ENCODE measurements around the gene ENPP6. TPM values are rescaled to one million over a fixed set of nuclear protein-coding genes. Genes with fewer than 3 reads are reported as not detected.

ENPP6 gene
- polyA plus RNA-seq, 2 of the 4 experiments (the other 2 are of a cell fraction), result not detected

GRCh38 chr4:184165291-184165690 lies 52.4 kb downstream of the ENPP6 start:
- ATAC-seq (no peak), DNase-seq (ENCODE audit: low read depth in 1 of 2, low spot score in 1 of 2) (no peak), FAIRE-seq (no peak)
- no peaks in the 10 kb centered on the region for H3K9me3 ChIP-seq
- no peak overlapping the region for H3K27ac ChIP-seq
- WGBS (ENCODE audit: missing lambda C conversion rate), result 59% methylated on average over 8 of the region's 8 CpGs
- no peaks in the 10 kb centered on the region for H3K4me1 ChIP-seq
- ChIA-PET POLR2A (no interaction called here), CTCF (interaction anchor here (0.6 to 2.1 kb wide), 4 partner anchors 115 to 325 kb away, joined by 3 to 5 read pairs (median 4); no protein-coding TSS in a partner anchor)
- no peak overlapping the region for H3K4me3 ChIP-seq
- H3K4me2 ChIP-seq, result no peak overlapping the region
- TF ChIP-seq CHD2 (IDR thresholded peaks at IDR 0.05; ENCODE audit: low read length, partially characterized antibody) (no peak), GATA3 (IDR thresholded peaks at IDR 0.05; ENCODE audit: borderline replicate concordance) (peak; percentile 25; the same call in 1 of the 2 replicates)

GRCh38 chr4:184163813-184164212 lies 53.9 kb downstream of the ENPP6 start:
- POLR2A ChIA-PET, result no interaction called here
- Histone ChIP-seq H3K4me1 (no peaks in the 10 kb centered on the region), H3K4me3 (no peak overlapping the region), H3K27ac (no peak overlapping the region), H3K9me3 (no peaks in the 10 kb centered on the region), H3K4me2 (no peak overlapping the region)
- TF ChIP-seq SMC3 (IDR thresholded peaks at IDR 0.05) (peak; percentile 69), ATOH8 (CRISPR knock-in tag; IDR thresholded peaks at IDR 0.05; ENCODE audit: low read depth) (no peak), CTCF (IDR thresholded peaks at IDR 0.05) (peak; percentile 48), RAD21 (conservative IDR thresholded peaks at IDR 0.05 in 1 of 2, IDR thresholded peaks at IDR 0.05 in 1 of 2) (peak; percentile 73 to 79), TP53 (CRISPR knock-in tag; IDR thresholded peaks at IDR 0.05) (no peak)
- DNase-seq (ENCODE audit: low read depth in 1 of 2, low spot score in 1 of 2) (peak; percentile 41 to 60), ATAC-seq (peak; percentile 75 to 87; a peak in 5 of 6 replicates), FAIRE-seq (no peak)
- CTCF ChIA-PET, result interaction anchor here (0.5 to 2.1 kb wide), 4 partner anchors 264 to 482 kb away, joined by 3 to 11 read pairs (median 4); no protein-coding TSS in a partner anchor
- 9% methylated on average over 6 of the region's 8 CpGs for WGBS (ENCODE audit: missing lambda C conversion rate)

GRCh38 chr4:184162596-184162995 lies 55.1 kb downstream of the ENPP6 start:
- ChIA-PET POLR2A (no interaction called here), CTCF (no interaction called here)
- H3K4me3 ChIP-seq, result no peak overlapping the region
- no peak for DNase-seq (ENCODE audit: low read depth in 1 of 2, low spot score in 1 of 2)
- FAIRE-seq, result no peak
- H3K4me2 ChIP-seq, result no peak overlapping the region
- no peak overlapping the region for H3K27ac ChIP-seq
- 22% methylated on average over 2 of the region's 5 CpGs for WGBS (ENCODE audit: missing lambda C conversion rate)
- no peaks in the 10 kb centered on the region for H3K4me1 ChIP-seq
- no peaks in the 10 kb centered on the region for H3K9me3 ChIP-seq
- no peak for ATAC-seq
- TF ChIP-seq POLR2AphosphoS2 (conservative IDR thresholded peaks at IDR 0.05; ENCODE audit: low read length) (no peak), BHLHE40 (IDR thresholded peaks at IDR 0.05; ENCODE audit: low read depth, low read length) (no peak), BCL3 (IDR thresholded peaks at IDR 0.05) (no peak), HOXB5 (CRISPR knock-in tag; IDR thresholded peaks at IDR 0.05) (no peak), SREBF2 (IDR thresholded peaks at IDR 0.05) (no peak), CBX2 (IDR thresholded peaks at IDR 0.05; ENCODE audit: borderline replicate concordance, low read depth) (no peak), ZC3H11A (IDR thresholded peaks at IDR 0.05) (no peak), E2F6 (IDR thresholded peaks at IDR 0.05; ENCODE audit: borderline replicate concordance, low read depth) (no peak), JUN (IDR thresholded peaks at IDR 0.05) (no peak), MAZ (IDR thresholded peaks at IDR 0.05; ENCODE audit: borderline replicate concordance, low read depth, low read length) (no peak), JUNB (IDR thresholded peaks at IDR 0.05) (no peak), CBX8 (IDR thresholded peaks at IDR 0.05) (no peak), KDM5A (IDR thresholded peaks at IDR 0.05) (no peak), CHD2 (IDR thresholded peaks at IDR 0.05; ENCODE audit: low read length, partially characterized antibody) (no peak), HDAC2 (IDR thresholded peaks at IDR 0.05) (no peak), GATA3 (IDR thresholded peaks at IDR 0.05; ENCODE audit: borderline replicate concordance) (no peak)
